ENCODE data around the gene BICC1.

BICC1 gene

DNA sequence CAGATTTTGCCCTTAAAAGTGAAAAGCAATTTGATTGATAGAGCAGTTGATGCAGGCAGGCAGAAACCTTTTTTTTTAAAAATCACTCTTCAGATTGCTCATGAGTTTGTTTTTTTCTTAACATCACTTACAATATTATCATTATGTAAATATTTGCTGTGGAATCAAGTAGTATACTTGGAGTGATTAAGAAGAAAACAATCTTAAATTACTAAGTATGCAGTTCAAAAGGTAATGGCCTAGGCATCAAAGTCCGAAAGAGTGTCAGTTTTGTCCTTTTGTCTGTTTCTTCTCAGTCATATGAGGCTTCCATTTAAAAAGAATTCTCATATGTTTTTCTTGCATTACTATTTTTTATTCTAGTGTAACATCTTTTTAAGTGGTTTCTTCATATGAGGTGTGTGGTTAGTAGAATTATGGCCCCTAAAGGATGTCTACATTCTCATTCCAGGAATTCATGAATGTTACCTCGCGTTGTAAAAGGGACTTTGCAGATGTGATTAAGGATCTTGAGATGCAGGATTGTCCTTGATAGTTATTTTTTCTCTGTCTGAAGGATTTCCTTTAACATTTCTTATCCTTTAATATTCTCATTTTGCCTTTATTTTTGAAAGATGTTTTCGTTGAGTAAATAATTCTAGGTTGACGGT, 44.0 kb downstream of the BICC1 start:
- in situ Hi-C loops (cut with MboI; ENCODE audit: low sequenced_read_pairs), result no loop called here

GRCh38 chr10:58557714-58558113, 45.0 kb downstream of the BICC1 start:
- in situ Hi-C loops (cut with MboI; ENCODE audit: low sequenced_read_pairs), result no loop called here

DNA sequence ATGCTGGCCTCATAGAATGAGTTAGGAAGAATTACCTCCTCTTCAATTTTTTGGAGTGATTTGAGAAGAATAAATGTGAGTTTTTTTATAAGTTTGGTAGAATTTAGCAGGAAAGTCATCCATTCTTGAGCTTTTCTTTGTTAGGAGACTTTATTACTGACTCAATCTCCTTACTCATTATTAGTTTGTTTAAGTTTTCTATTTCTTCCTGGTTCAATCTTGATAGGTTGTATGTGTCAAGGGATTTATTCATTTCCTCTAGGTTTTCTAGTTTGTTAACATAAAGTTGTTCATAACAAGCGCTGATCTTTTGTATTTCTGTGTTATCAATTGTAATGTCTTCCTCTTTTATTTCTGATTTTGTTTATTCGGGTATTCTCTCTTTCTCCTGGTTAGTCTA, 47.4 kb downstream of the BICC1 start:
- in situ Hi-C loops (cut with MboI; ENCODE audit: low sequenced_read_pairs), result no loop called here

DNA sequence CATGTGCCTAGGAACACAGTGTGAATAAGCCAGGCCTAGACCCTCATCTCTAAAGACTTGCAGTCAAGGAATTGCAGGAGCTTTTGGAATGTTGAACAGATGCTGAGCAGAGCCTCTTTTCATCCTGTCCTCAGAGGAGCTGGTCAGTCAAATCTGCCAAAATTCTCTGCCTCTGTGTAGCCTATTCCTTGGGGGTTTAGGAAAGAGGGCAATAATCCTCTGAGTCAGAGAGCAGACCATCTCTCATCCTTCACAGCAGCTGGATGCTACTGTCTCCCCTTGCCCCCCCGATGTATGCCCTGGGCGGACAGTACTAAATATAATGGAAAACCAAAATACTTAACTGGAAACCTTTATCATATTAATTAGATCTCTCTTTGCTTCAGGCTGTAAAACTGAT, 52.6 kb downstream of the BICC1 start:
- in situ Hi-C loops (cut with MboI; ENCODE audit: low sequenced_read_pairs), result no loop called here

DNA sequence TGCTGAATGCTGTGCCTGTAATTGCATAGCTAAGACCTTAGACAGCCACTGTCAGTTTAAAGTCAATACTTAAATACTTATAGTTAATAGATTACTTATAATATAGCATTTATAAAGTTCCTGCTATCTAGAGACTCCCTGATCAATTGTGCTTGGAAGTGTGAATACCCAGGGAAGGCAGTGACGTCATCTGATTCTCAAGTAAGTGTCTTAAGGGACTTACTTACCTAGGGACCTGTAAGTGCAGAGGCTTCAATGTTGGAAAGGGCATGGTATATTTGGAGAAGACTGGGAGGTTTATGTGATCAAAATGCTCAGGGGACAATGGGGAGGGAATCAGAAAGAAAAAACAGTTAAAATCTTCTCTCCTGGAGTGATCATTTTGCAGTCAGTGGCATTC, 55.0 kb downstream of the BICC1 start:
- in situ Hi-C loops (cut with MboI; ENCODE audit: low sequenced_read_pairs), result no loop called here

DNA sequence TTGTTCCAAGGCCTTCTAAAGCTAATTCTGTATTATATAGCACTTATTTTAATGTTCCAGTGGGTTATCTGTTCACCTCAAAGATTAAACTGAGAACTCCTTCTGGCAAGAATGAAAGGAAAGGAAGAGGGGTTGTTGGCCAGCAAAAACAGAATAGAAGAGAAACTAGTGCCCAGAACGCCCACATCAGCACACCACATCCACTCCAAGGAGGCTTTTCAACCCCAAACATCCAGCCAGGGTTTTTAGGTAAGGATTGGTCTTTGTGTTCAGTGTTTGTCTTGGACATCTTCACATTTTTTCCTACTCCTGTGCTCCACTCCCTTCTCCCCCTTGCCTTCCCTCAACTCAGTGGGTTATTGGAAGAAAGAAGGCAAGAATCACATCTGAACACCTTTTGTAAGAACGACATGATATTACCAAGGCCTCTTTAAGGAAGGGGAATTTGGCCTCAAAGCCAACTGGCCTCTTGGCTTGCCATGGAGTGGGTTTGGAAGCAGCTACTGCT, 55.8 kb downstream of the BICC1 start:
- in situ Hi-C loops (cut with MboI; ENCODE audit: low sequenced_read_pairs), result no loop called here

DNA sequence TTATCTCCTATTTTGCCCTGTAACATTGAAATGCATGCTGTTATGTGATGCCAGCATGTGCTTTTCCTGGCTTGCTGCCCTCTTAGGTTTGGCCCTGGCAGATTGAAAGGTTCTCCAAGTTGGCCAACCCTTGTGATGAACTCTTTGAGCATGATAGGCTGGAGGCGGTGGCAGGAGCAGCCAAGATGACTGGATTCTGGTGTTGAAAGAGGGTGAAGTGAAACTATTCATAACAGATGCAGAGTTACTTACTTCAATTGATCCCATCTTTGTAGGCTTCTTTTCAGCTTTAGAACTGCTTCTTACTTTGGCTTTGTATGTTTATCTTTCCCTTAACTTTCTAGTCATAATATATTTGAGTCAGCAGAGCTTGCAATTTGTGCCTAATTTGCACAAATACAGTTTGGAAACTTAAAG, 57.6 kb downstream of the BICC1 start:
- in situ Hi-C loops (cut with MboI; ENCODE audit: low sequenced_read_pairs), result no loop called here

DNA sequence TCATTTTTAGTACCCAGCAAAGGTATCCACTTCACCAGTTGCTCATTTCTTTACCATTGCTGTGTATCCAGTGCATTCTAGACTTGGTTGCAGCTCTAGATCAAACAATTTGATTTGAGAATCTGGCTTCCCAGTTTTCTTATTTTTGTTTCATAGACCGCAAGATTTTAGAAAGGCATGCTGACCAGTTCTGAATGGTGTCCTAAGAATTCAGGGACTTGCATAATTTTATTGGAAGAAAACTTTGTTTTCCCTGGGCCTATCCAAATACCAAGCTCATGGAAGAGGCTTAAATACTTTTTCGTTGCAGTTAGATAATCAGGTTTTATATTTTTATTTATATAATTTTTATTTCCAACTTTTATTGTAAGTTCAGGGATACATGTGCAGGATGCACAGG, 58.3 kb downstream of the BICC1 start:
- in situ Hi-C loops (cut with MboI; ENCODE audit: low sequenced_read_pairs), result no loop called here

- in situ Hi-C loops (cut with MboI; ENCODE audit: low sequenced_read_pairs), result no loop called here
Measured at GRCh38 chr10:58573144-58573543, 60.5 kb downstream of the BICC1 start.

DNA sequence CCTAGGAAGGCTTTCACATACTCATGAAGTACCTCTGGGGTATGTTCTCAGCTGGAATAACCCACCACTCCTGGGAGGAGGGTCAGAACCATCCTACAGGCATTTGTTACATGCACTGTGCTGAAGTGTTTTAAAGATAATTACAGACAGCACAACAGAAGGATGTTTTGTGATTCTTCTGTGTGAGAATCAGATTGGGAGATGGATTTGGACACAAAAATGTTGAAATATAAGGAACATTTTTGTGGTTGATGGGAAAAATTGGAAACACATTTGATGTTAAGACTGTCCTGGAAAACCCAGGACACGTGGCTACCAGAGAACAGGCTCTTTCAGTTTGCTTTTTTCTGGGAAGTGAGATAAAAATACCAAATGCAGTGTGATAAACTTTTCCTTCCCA, 61.4 kb downstream of the BICC1 start:
- in situ Hi-C loops (cut with MboI; ENCODE audit: low sequenced_read_pairs), result no loop called here

GRCh38 chr10:58575491-58575890, 62.8 kb downstream of the BICC1 start:
- in situ Hi-C loops (cut with MboI; ENCODE audit: low sequenced_read_pairs), result no loop called here

DNA sequence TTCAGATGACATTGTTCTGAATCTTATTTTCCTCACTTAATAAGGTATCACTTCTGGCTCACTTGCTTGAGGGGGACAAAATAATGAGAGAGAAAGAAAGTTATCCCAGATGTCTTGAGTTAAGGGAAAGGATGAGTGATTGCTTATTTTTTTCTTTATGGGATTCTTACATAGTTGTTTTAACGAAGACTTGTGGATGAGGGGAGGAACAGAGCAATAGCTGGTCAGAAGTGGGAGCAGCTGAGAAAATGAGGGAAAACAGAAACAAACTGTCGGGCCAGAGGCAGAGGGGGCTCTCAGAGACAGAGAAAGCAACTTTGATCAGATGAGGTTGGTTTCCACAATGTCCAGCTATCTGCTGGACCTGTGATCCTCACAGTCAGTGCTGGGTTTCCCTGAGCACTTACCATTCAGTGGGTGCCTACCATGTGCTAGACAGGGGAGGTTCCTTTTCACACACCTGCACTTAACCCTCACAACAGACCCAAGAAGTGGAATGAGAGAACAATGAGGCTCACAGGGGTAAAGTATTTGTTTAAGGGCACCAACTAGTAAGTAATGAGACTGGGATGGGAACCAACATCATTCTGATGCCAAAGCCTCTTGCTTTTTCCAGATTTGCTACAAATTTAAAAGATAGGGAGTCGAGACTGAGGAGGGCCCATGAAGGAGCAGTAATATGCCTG, 64.2 kb downstream of the BICC1 start:
- in situ Hi-C loops (cut with MboI; ENCODE audit: low sequenced_read_pairs), result no loop called here

GRCh38 chr10:58577437-58577777, 64.7 kb downstream of the BICC1 start:
- in situ Hi-C loops (cut with MboI; ENCODE audit: low sequenced_read_pairs), result no loop called here

GRCh38 chr10:58578366-58578765, 65.7 kb downstream of the BICC1 start:
- in situ Hi-C loops (cut with MboI; ENCODE audit: low sequenced_read_pairs), result no loop called here

DNA sequence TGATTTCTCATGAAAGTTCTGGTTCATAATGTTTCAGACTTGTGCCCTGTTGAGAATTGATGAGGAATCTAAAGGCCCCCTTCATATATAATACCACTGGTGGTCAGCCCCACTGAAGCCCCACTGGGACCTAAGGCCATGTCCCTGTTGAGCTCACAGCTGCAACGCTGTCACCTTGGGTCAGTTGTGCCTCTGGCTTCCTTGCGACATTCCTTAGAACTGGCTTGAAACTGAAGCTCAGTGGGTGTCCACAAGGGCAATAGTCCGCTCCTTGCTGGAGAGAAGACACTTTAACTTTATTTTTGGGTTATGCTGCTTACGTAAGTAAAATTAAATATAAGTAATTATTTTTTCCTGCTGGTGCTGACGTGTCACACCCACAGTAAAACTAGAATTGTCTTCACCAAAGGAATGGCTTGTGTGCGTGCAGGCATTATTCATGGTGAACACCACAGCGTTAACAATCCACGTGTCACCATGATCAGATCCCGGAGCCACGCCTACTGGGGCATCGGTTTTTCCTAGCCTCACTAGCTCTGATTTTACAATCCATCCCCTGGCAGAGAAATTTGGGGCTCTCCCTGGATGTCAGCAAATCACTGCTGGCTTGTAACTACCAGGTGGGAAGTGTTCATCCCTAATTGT, 66.5 kb downstream of the BICC1 start:
- in situ Hi-C loops (cut with MboI; ENCODE audit: low sequenced_read_pairs), result no loop called here

DNA sequence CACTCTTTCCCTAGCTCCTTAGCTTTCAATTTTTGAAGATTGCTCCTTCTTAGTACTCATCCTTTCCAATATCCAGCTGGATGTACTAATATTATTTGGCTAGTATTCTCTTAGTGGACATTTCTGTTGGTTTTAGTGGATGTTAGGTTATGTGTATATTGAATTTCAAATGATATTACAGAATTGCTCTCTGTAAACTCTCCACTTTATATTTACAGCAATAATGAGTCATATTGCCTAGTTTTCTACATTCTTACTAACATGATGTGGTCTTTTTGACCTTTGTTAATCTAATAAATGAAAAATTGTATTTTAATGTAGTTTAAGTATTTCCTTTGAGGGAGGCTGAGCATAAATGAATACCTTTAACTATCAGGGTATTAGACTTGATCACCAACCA, 69.4 kb downstream of the BICC1 start:
- in situ Hi-C loops (cut with MboI; ENCODE audit: low sequenced_read_pairs), result no loop called here

DNA sequence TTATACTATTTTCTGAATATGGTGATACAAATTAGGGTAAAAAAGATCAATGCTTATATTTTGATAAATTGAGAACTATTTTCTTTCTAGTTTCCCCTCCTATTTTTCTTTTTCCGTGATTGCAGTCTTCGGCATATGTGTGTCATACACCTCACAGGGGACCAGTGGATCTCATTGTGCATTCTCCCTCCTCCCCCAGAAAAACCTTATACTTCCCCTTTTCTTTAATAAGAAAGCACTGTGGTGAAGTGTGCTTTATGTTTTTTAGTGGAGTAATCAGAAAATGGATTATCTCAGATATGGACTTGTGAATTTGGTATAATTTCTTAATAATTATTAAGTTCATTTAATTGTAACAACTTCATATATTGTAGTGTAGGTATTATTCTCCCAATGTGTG, 72.8 kb downstream of the BICC1 start:
- in situ Hi-C loops (cut with MboI; ENCODE audit: low sequenced_read_pairs), result no loop called here

- in situ Hi-C loops (cut with MboI; ENCODE audit: low sequenced_read_pairs), result no loop called here
Measured at GRCh38 chr10:58586282-58587245, 73.9 kb downstream of the BICC1 start.

GRCh38 chr10:58587676-58588075, 75.0 kb downstream of the BICC1 start:
- in situ Hi-C loops (cut with MboI; ENCODE audit: low sequenced_read_pairs), result no loop called here

DNA sequence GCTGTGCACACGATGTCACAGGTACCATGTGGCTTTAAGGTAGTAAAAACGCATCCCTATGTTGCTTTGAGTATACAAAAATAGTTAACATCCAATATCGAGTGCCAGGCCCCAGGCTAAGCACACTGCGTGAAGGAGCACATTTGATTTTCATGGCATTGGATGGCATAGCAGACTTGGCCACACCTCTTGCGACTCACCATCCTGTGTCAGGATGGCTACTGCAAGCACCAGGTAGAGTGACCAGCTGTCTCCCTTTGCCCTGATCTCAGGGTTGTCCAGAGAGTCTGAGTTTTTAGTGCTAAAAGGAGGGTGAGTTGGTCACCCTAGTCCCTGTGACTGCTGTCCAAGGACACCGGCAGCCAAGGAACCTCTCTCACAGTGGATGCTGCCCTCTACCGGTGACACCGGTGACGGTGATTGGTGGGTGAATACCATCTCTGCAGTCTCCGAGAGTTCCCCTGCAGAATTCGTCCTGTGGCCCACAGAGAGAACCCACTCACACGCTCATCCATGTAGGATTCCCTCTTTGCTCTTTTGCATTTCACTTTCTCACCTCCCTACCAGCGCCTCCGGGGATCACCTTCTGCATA, 76.1 kb downstream of the BICC1 start:
- in situ Hi-C loops (cut with MboI; ENCODE audit: low sequenced_read_pairs), result no loop called here
